HG02623 (cell line): ENCODE data around the gene SPDYE2.
"Not testable (repeated sequence)": the region's sequence is repeated elsewhere in the genome, so short reads cannot be mapped to it uniquely, and the experiment has no call there.

Experiments
- ATAC-seq: cut with Tn5 transposase; IDR thresholded peaks from one replicate; pipeline ENCODE4 v1.9.1; 2021; ENCODE audit warnings: moderate library complexity; ENCODE audit not compliant: unreplicated experiment

The SPDYE2 gene

GRCh38 chr7:102540604-102541003, 10.4 kb upstream of the SPDYE2 start:
- ATAC-seq = not testable (repeated sequence)

GRCh38 chr7:102542083-102542482, 8.9 kb upstream of the SPDYE2 start:
- ATAC-seq = not testable (repeated sequence)

- not testable (repeated sequence) for ATAC-seq
These were observed 8.3 kb upstream of the SPDYE2 start for GRCh38 chr7:102542771-102543170.

- not testable (repeated sequence) for ATAC-seq
These were observed 7.4 kb upstream of the SPDYE2 start, which contains the start of gene UPK3BL2 for GRCh38 chr7:102543596-102543995. UPK3BL2 (minus strand) TSS chr7:102543696; CDS start chr7:102543636, 60 bp downstream.

- not testable (repeated sequence) for ATAC-seq
These were observed 6.7 kb upstream of the SPDYE2 start for GRCh38 chr7:102544372-102544771.

GRCh38 chr7:102545288-102545687, 5.7 kb upstream of the SPDYE2 start:
- not testable (repeated sequence) for ATAC-seq

- ATAC-seq = peak; percentile 73
These were observed 4.7 kb upstream of the SPDYE2 start for GRCh38 chr7:102546353-102546752.

- ATAC-seq = not testable (repeated sequence)
These were observed 17.6 kb downstream of the SPDYE2 start for GRCh38 chr7:102568620-102569019.

GRCh38 chr7:102572261-102573239, 21.5 kb downstream of the SPDYE2 start, which contains the start of gene POLR2J3:
POLR2J3 (minus strand) TSS chr7:102572583; CDS start chr7:102572521, 62 bp downstream.
- ATAC-seq = peak; percentile 94

GRCh38 chr7:102574607-102575006, 23.6 kb downstream of the SPDYE2 start:
- ATAC-seq = not testable (repeated sequence)

- ATAC-seq = not testable (repeated sequence)
These were observed 25.3 kb downstream of the SPDYE2 start for GRCh38 chr7:102576363-102576762.

- ATAC-seq = not testable (repeated sequence)
These were observed 26.6 kb downstream of the SPDYE2 start for GRCh38 chr7:102577315-102578240.

GRCh38 chr7:102578486-102578885, 27.5 kb downstream of the SPDYE2 start:
- ATAC-seq = not testable (repeated sequence)

GRCh38 chr7:102581722-102582121, 30.7 kb downstream of the SPDYE2 start:
- not testable (repeated sequence) for ATAC-seq

GRCh38 chr7:102583495-102583894, 32.5 kb downstream of the SPDYE2 start:
- not testable (repeated sequence) for ATAC-seq

- peak; percentile 37 for ATAC-seq
These were observed 38.8 kb downstream of the SPDYE2 start for GRCh38 chr7:102589857-102590256.

- ATAC-seq = peak; percentile 56
These were observed 41.5 kb downstream of the SPDYE2 start for GRCh38 chr7:102592477-102593019.

GRCh38 chr7:102593637-102594334, 42.8 kb downstream of the SPDYE2 start:
- ATAC-seq = peak; percentile 48

- not testable (repeated sequence) for ATAC-seq
These were observed 45.0 kb downstream of the SPDYE2 start for GRCh38 chr7:102596036-102596435.

- not testable (repeated sequence) for ATAC-seq
These were observed 48.7 kb downstream of the SPDYE2 start for GRCh38 chr7:102599699-102600098.
